Body of pancreas (tissue), 4 donors: Measurements from ENCODE around the gene NEDD9. TPM values are rescaled to one million over a fixed set of nuclear protein-coding genes. Genes with fewer than 3 reads are reported as not detected.

Source experiments
- ATAC-seq: fragments of 150-250 bp; one replicate; pipeline ENCODE4 v1.9.1; 2016
- DNase-seq, 4 donors: peaks; one replicate each; pipeline ENCODE4 v3.0.0-alpha.2; 2019
- H3K27ac ChIP-seq, 4 donors: fragments of 200-600 bp; sonication (generic); 1 replicate in 3 of 4; 2 replicates in 1 of 4; pipeline versions ENCODE4 v1.5.1 to v1.6.1; 2016 to 2019; ENCODE audit warnings: mild to moderate bottlenecking in 1 of 4, mixed read lengths in 1 of 4, moderate library complexity in 1 of 4
- H3K27me3 ChIP-seq, 2 donors: fragments of 200-600 bp; sonication (generic); one replicate each; pipeline ENCODE4 v1.6.0; 2016; ENCODE audit warnings: mild to moderate bottlenecking in 1 of 2
- H3K36me3 ChIP-seq, 2 donors: fragments of 200-600 bp; sonication (generic); replicated peaks in 1 of 2; 2 replicates each; pipeline ENCODE4 v1.5.1; 2016; ENCODE audit warnings: low read depth in 2 of 2; ENCODE audit not compliant: insufficient read depth in 1 of 2
- H3K4me1 ChIP-seq: fragments of 200-600 bp; sonication (generic); one replicate; pipeline ENCODE4 v1.6.0; 2016
- H3K4me3 ChIP-seq, 2 donors: fragments of 200-600 bp; sonication (generic); 1 replicate in 1 of 2; 2 replicates in 1 of 2; pipeline ENCODE4 v1.5.1; 2016 to 2019
- H3K9me3 ChIP-seq, 3 donors: fragments of 200-600 bp; sonication (generic); 1 replicate in 2 of 3; 2 replicates in 1 of 3; pipeline ENCODE4 v1.5.1; 2016
- POLR2A ChIP-seq, 3 donors: fragments of 450-650 bp; IDR thresholded peaks; one replicate each; pipeline ENCODE4 v1.6.1; 2016; ENCODE audit warnings: antibody characterized with exemption in 3 of 3, mild to moderate bottlenecking in 2 of 3
- WGBS, 2 donors: methylation state at CpG; one replicate each; pipeline ENCODE4 v1.1.5; 2017; 5-methylcytosine and 5-hydroxymethylcytosine counted together
- intact Hi-C: fragments of 100-400 bp; cut with DNase I; formaldehyde crosslinking; loops from one replicate; pipeline ENCODE4 v1.15.1; 2023
- total RNA-seq, 2 donors: library from RNA; depleted of rRNA; stranded (reverse); fragments of >200 nt; gene quantifications; one replicate each; pipeline ENCODE4 v1.1.0, GENCODE V29; 2016
- TF ChIP-seq, protein P1 (sequence below), 7 experiments: fragments of 450-650 bp in 4 of 7; fragments of 200-600 bp in 3 of 7; sonication (generic) in 3 of 7; IDR thresholded peaks; one replicate each; pipeline ENCODE4 v1.5.1; 2016 to 2019; ENCODE audit warnings: antibody characterized with exemption in 7 of 7

The NEDD9 gene
- total RNA-seq, 2 donors from 2014 or later = 22.8 to 58.3 TPM

DNA sequence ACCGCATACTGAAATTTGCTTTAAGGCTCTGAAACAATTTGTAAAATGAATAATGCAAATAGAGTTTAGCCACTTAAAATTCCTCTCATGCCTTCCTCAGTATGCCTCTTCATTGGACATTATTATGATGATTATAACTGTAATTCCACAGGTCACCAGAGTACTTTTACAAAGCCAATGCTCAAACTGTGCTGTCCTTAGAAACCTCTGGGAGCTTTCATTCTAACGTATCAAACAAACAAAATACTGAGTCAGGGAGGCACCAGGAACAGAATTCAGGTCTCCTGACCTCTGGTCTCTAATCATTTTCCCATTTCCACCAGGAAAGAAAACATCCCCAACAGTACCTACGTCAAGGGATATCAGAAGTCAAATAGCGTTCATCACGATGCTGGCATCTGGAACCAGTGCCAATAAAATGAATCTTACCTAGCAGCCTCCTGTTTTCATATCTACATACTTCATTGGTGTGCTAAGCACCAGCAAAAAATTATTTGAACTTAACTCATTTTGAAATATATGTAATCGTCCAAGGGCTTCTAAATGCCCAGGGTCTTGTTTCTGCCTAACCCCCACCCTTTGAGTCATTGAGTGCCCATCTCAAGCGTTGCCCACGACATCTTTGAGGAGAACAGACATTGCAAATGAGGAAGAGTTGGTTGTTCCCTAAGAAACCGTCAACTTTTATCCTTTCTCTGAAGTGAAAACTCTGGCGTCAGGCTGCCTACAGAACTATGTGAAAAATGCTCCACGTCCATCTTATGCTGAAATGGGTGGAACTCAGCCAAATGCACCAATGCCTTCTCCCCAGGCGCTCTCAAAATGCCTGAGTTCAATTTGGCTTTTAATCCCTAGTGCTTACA is 37.9 kb downstream of the NEDD9 start:
- Histone ChIP-seq H3K27ac (peak overlapping the region; percentile 42 to 70 (median 52)), H3K27me3 (no peaks in the 10 kb centered on the region), H3K36me3 (peaks cover 0 to 2% of the 10 kb centered on the region in 2 donors), H3K4me1 (peaks cover 34% of the 10 kb centered on the region), H3K4me3 (no peak overlapping the region), H3K9me3 (no peaks in the 10 kb centered on the region)
- 58 to 60% methylated on average over 12 of the region's 12 CpGs for WGBS, 2 donors
- peak in 1 of 4 donors; percentile 35 for DNase-seq
- TF ChIP-seq, protein P1, sequence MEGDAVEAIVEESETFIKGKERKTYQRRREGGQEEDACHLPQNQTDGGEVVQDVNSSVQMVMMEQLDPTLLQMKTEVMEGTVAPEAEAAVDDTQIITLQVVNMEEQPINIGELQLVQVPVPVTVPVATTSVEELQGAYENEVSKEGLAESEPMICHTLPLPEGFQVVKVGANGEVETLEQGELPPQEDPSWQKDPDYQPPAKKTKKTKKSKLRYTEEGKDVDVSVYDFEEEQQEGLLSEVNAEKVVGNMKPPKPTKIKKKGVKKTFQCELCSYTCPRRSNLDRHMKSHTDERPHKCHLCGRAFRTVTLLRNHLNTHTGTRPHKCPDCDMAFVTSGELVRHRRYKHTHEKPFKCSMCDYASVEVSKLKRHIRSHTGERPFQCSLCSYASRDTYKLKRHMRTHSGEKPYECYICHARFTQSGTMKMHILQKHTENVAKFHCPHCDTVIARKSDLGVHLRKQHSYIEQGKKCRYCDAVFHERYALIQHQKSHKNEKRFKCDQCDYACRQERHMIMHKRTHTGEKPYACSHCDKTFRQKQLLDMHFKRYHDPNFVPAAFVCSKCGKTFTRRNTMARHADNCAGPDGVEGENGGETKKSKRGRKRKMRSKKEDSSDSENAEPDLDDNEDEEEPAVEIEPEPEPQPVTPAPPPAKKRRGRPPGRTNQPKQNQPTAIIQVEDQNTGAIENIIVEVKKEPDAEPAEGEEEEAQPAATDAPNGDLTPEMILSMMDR (IDR thresholded peaks at IDR 0.05) = peak in 1 of 7 experiments; percentile 6
- TF ChIP-seq POLR2A (IDR thresholded peaks at IDR 0.05) = no peak
- intact Hi-C loops = no loop called here
- peak; percentile 58 for ATAC-seq

DNA sequence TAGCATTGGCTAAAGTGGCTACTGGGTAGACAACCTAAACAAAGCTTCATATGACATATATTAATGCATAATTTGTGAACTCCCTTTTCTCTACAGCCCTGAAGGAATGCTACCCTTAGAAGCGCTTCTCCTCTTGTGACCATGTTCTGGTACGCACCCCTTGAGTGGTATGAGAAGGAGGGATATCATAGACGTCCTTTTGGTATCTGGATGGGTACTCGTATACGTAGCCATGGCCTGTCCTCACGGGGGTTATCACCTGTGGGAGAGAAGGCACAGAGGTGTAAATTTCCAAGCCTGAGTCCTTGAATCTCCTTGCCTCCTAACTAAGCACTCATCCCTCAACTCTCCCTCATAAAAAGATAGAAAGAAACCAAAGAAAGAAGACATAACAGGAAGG is 39.0 kb downstream of the NEDD9 start:
- DNase-seq = no peak
- Histone ChIP-seq H3K4me1 (peaks cover 29% of the 10 kb centered on the region), H3K9me3 (no peaks in the 10 kb centered on the region), H3K27me3 (no peaks in the 10 kb centered on the region), H3K27ac (peak overlapping the region in 1 of 4 donors; percentile 70), H3K4me3 (no peak overlapping the region), H3K36me3 (peaks cover 0 to 2% of the 10 kb centered on the region in 2 donors)
- intact Hi-C loops = no loop called here
- 83 to 94% methylated on average over 6 of the region's 6 CpGs for WGBS, 2 donors
- no peak for ATAC-seq
- TF ChIP-seq POLR2A (IDR thresholded peaks at IDR 0.05) = no peak
- TF ChIP-seq, protein P1 (IDR thresholded peaks at IDR 0.05) = no peak

DNA sequence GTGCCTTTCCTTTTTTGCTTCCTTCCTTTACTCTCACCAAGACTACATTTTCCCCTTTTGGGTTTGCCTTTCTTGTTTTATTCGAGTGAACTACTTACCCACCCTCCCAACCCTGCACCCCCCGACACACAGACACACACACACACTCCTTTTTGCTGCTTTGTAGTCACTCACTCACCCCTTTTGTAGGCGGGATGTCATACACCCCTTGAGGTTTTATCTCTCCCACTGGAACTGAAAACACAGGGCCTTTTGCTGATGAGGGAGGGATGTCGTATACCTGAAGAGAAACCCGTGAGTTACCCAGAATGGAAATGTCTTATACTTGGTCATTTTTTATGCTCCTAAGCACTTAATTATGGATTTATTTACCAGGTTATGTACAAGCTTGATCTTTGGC is 40.3 kb downstream of the NEDD9 start:
- 72 to 76% methylated on average over 5 of the region's 5 CpGs for WGBS, 2 donors
- ATAC-seq (no peak), DNase-seq (no peak)
- H3K27ac ChIP-seq = no peak overlapping the region
- peaks cover 0 to 2% of the 10 kb centered on the region in 2 donors for H3K36me3 ChIP-seq
- no peak overlapping the region for H3K4me3 ChIP-seq
- H3K9me3 ChIP-seq = no peaks in the 10 kb centered on the region
- intact Hi-C loops = no loop called here
- peaks cover 33% of the 10 kb centered on the region for H3K4me1 ChIP-seq
- H3K27me3 ChIP-seq = no peaks in the 10 kb centered on the region
- no peak for TF ChIP-seq POLR2A (IDR thresholded peaks at IDR 0.05)
- TF ChIP-seq, protein P1 (IDR thresholded peaks at IDR 0.05) = no peak

DNA sequence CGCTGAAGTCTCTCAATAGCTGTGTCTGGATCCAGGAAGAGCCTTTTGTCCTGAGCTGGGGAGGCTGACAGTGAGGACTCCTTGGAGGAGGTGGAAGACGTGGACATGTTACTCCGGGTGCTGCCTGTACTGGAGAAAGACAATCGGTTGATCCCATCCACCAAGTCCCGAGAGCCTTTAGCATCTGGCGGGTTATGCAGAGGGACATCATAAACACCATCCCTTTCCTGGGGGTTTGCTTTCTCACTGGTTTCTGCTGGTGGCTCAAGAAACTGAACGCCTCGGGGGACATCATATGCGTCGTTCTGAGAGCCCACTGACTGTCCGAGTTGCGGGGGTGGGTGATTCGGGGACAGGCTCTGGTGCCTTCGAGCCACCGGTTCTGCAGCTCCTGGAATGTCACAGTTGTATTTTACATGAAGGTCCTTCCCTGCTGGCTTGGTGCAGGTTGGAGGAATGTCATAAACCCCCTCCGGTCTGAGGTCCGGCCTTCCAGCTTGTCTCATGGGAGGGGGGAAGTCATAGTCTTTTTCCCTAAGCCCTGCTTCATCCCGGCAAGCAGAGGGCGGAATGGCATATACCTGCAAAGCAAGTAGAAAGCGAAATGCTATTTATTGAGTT is 41.7 kb downstream of the NEDD9 start:
- intact Hi-C loops = no loop called here
- no peak for TF ChIP-seq POLR2A (IDR thresholded peaks at IDR 0.05)
- TF ChIP-seq, protein P1 (IDR thresholded peaks at IDR 0.05) = no peak
- WGBS, 2 donors = 94 to 97% methylated on average over 7 to 20 of the region's 20 CpGs
- Histone ChIP-seq H3K27me3 (no peaks in the 10 kb centered on the region), H3K27ac (no peak overlapping the region), H3K36me3 (peaks cover 0 to 2% of the 10 kb centered on the region in 2 donors), H3K4me1 (peaks cover 31% of the 10 kb centered on the region), H3K9me3 (no peaks in the 10 kb centered on the region), H3K4me3 (no peak overlapping the region)
- DNase-seq (no peak), ATAC-seq (no peak)
